ENCODE results near the gene WBP4.
A peak's percentile ranks its signal among the peaks of the same experiment; 100 is the strongest.
"Not testable (repeated sequence)": the region's sequence is repeated elsewhere in the genome, so short reads cannot be mapped to it uniquely, and the experiment has no call there.

Gene WBP4

GRCh38 chr13:41122838-41123237 is 61.5 kb downstream of the WBP4 start:
- Histone ChIP-seq H3K9ac (ENCODE audit: low read length) (no peak overlapping the region), H2BK120ac (ENCODE audit: low read depth, low read length) (no peak overlapping the region), H4K91ac (ENCODE audit: low read length) (no peak overlapping the region), H3K4me3 (ENCODE audit: insufficient read depth in 1 of 2, low read depth in 1 of 2, low read length in 2 of 2) (no peak overlapping the region), H2BK12ac (ENCODE audit: low read length in 2 of 2) (no peak overlapping the region), H3K4me2 (ENCODE audit: low read length, poor library complexity, severe bottlenecking) (no peak overlapping the region), H3K4me1 (ENCODE audit: control insufficient read depth, insufficient read depth, low read depth, low read length) (no peaks in the 10 kb centered on the region), H3K79me1 (replicated peaks; ENCODE audit: low read length, poor library complexity, severe bottlenecking) (peaks cover 6% of the 10 kb centered on the region), H3K36me3 (ENCODE audit: control insufficient read depth in 1 of 2, insufficient read depth in 2 of 2, low read depth in 1 of 2, low read length in 2 of 2) (peaks cover 0 to 4% of the 10 kb centered on the region in 2 experiments), H2BK15ac (ENCODE audit: low read depth, poor library complexity, severe bottlenecking) (no peak overlapping the region), H2AK5ac (ENCODE audit: low read length, severe bottlenecking) (no peak overlapping the region), H3K18ac (ENCODE audit: low read depth in 1 of 2, low read length in 2 of 2) (no peak overlapping the region), H3K23ac (ENCODE audit: low read length in 2 of 2) (no peak overlapping the region), H3K27ac (ENCODE audit: low read length, poor library complexity, severe bottlenecking) (no peak overlapping the region), H2AFZ (ENCODE audit: low read depth, low read length) (no peak overlapping the region), H2BK5ac (ENCODE audit: low read depth, low read length, poor library complexity, severe bottlenecking) (no peak overlapping the region), H3K14ac (ENCODE audit: low read length in 2 of 2) (no peak overlapping the region), H4K8ac (ENCODE audit: low read length) (no peak overlapping the region), H3K27me3 (ENCODE audit: control insufficient read depth in 1 of 2, insufficient read depth in 1 of 2, low read length in 2 of 2) (no peaks in the 10 kb centered on the region), H3K9me3 (ENCODE audit: control insufficient read depth, low read length) (no peaks in the 10 kb centered on the region), H3K4ac (ENCODE audit: low read depth in 1 of 2, low read length in 2 of 2) (no peak overlapping the region)
- no peak for DNase-seq
- WGBS: 100% methylated on average over 1 of the region's 2 CpGs

- no peak overlapping the region for H2AFZ ChIP-seq (ENCODE audit: low read depth, low read length)
- H2BK5ac ChIP-seq (ENCODE audit: low read depth, low read length, poor library complexity, severe bottlenecking): no peak overlapping the region
- no peak overlapping the region for H2BK12ac ChIP-seq (ENCODE audit: low read length in 2 of 2)
- H3K23ac ChIP-seq (ENCODE audit: low read length in 2 of 2): no peak overlapping the region
- H2BK120ac ChIP-seq (ENCODE audit: low read depth, low read length): no peak overlapping the region
- no peaks in the 10 kb centered on the region for H3K9me3 ChIP-seq (ENCODE audit: control insufficient read depth, low read length)
- no peak for DNase-seq
- no peak overlapping the region for H3K4ac ChIP-seq (ENCODE audit: low read depth in 1 of 2, low read length in 2 of 2)
- no peak overlapping the region for H2BK15ac ChIP-seq (ENCODE audit: low read depth, poor library complexity, severe bottlenecking)
- peaks cover 0 to 4% of the 10 kb centered on the region in 2 experiments for H3K36me3 ChIP-seq (ENCODE audit: control insufficient read depth in 1 of 2, insufficient read depth in 2 of 2, low read depth in 1 of 2, low read length in 2 of 2)
- H3K18ac ChIP-seq (ENCODE audit: low read depth in 1 of 2, low read length in 2 of 2): no peak overlapping the region
- H3K79me1 ChIP-seq (replicated peaks; ENCODE audit: low read length, poor library complexity, severe bottlenecking): peaks cover 14% of the 10 kb centered on the region
- H4K8ac ChIP-seq (ENCODE audit: low read length): no peak overlapping the region
- no peak overlapping the region for H4K91ac ChIP-seq (ENCODE audit: low read length)
- no peak overlapping the region for H3K9ac ChIP-seq (ENCODE audit: low read length)
- H3K4me1 ChIP-seq (ENCODE audit: control insufficient read depth, insufficient read depth, low read depth, low read length): peaks cover 11% of the 10 kb centered on the region
- WGBS: 100% methylated on average over 1 of the region's 3 CpGs
- no peak overlapping the region for H2AK5ac ChIP-seq (ENCODE audit: low read length, severe bottlenecking)
- H3K4me2 ChIP-seq (ENCODE audit: low read length, poor library complexity, severe bottlenecking): no peak overlapping the region
- no peaks in the 10 kb centered on the region for H3K27me3 ChIP-seq (ENCODE audit: control insufficient read depth in 1 of 2, insufficient read depth in 1 of 2, low read length in 2 of 2)
- no peak overlapping the region for H3K14ac ChIP-seq (ENCODE audit: low read length in 2 of 2)
- H3K4me3 ChIP-seq (ENCODE audit: insufficient read depth in 1 of 2, low read depth in 1 of 2, low read length in 2 of 2): no peak overlapping the region
- no peak overlapping the region for H3K27ac ChIP-seq (ENCODE audit: low read length, poor library complexity, severe bottlenecking)
These were observed 66.4 kb downstream of the WBP4 start for GRCh38 chr13:41127701-41128100.

- H3K23ac ChIP-seq (ENCODE audit: low read length in 2 of 2): no peak overlapping the region
- H4K91ac ChIP-seq (ENCODE audit: low read length): no peak overlapping the region
- H3K27ac ChIP-seq (ENCODE audit: low read length, poor library complexity, severe bottlenecking): no peak overlapping the region
- H3K18ac ChIP-seq (ENCODE audit: low read depth in 1 of 2, low read length in 2 of 2): no peak overlapping the region
- H3K9ac ChIP-seq (ENCODE audit: low read length): peak overlapping the region; percentile 32
- peak overlapping the region in 1 of 2 experiments; percentile 89 for H3K4me3 ChIP-seq (ENCODE audit: insufficient read depth in 1 of 2, low read depth in 1 of 2, low read length in 2 of 2)
- H2AFZ ChIP-seq (ENCODE audit: low read depth, low read length): no peak overlapping the region
- H2BK15ac ChIP-seq (ENCODE audit: low read depth, poor library complexity, severe bottlenecking): no peak overlapping the region
- no peaks in the 10 kb centered on the region for H3K9me3 ChIP-seq (ENCODE audit: control insufficient read depth, low read length)
- WGBS: 97% methylated on average over 3 of the region's 3 CpGs
- peak overlapping the region; percentile 14 for H3K4me2 ChIP-seq (ENCODE audit: low read length, poor library complexity, severe bottlenecking)
- no peak overlapping the region for H2BK120ac ChIP-seq (ENCODE audit: low read depth, low read length)
- H3K27me3 ChIP-seq (ENCODE audit: control insufficient read depth in 1 of 2, insufficient read depth in 1 of 2, low read length in 2 of 2): no peaks in the 10 kb centered on the region
- no peak overlapping the region for H2BK5ac ChIP-seq (ENCODE audit: low read depth, low read length, poor library complexity, severe bottlenecking)
- peak; percentile 9 for DNase-seq
- H2BK12ac ChIP-seq (ENCODE audit: low read length in 2 of 2): no peak overlapping the region
- H2AK5ac ChIP-seq (ENCODE audit: low read length, severe bottlenecking): no peak overlapping the region
- no peak overlapping the region for H4K8ac ChIP-seq (ENCODE audit: low read length)
- H3K36me3 ChIP-seq (ENCODE audit: control insufficient read depth in 1 of 2, insufficient read depth in 2 of 2, low read depth in 1 of 2, low read length in 2 of 2): peaks cover 0 to 4% of the 10 kb centered on the region in 2 experiments
- H3K14ac ChIP-seq (ENCODE audit: low read length in 2 of 2): no peak overlapping the region
- no peak overlapping the region for H3K4ac ChIP-seq (ENCODE audit: low read depth in 1 of 2, low read length in 2 of 2)
- H3K79me1 ChIP-seq (replicated peaks; ENCODE audit: low read length, poor library complexity, severe bottlenecking): peaks cover 15% of the 10 kb centered on the region
- peaks cover 11% of the 10 kb centered on the region for H3K4me1 ChIP-seq (ENCODE audit: control insufficient read depth, insufficient read depth, low read depth, low read length)
These were observed 69.0 kb downstream of the WBP4 start for GRCh38 chr13:41130356-41130755.

- not testable (repeated sequence) for H3K27me3 ChIP-seq (ENCODE audit: control insufficient read depth in 1 of 2, insufficient read depth in 1 of 2, low read length in 2 of 2); H3K14ac ChIP-seq (ENCODE audit: low read length in 2 of 2); H2AFZ ChIP-seq (ENCODE audit: low read depth, low read length); H4K91ac ChIP-seq (ENCODE audit: low read length); H3K36me3 ChIP-seq (ENCODE audit: control insufficient read depth in 1 of 2, insufficient read depth in 2 of 2, low read depth in 1 of 2, low read length in 2 of 2); H3K27ac ChIP-seq (ENCODE audit: low read length, poor library complexity, severe bottlenecking); H3K23ac ChIP-seq (ENCODE audit: low read length in 2 of 2); H3K4me2 ChIP-seq (ENCODE audit: low read length, poor library complexity, severe bottlenecking); H2BK120ac ChIP-seq (ENCODE audit: low read depth, low read length); H2AK5ac ChIP-seq (ENCODE audit: low read length, severe bottlenecking); DNase-seq; H2BK12ac ChIP-seq (ENCODE audit: low read length in 2 of 2); H4K8ac ChIP-seq (ENCODE audit: low read length); H3K9ac ChIP-seq (ENCODE audit: low read length); H3K18ac ChIP-seq (ENCODE audit: low read depth in 1 of 2, low read length in 2 of 2); H2BK15ac ChIP-seq (ENCODE audit: low read depth, poor library complexity, severe bottlenecking); H2BK5ac ChIP-seq (ENCODE audit: low read depth, low read length, poor library complexity, severe bottlenecking); H3K9me3 ChIP-seq (ENCODE audit: control insufficient read depth, low read length); H3K4ac ChIP-seq (ENCODE audit: low read depth in 1 of 2, low read length in 2 of 2)
- WGBS: 100% methylated on average over 3 of the region's 4 CpGs
- Histone ChIP-seq H3K4me3 (ENCODE audit: insufficient read depth in 1 of 2, low read depth in 1 of 2, low read length in 2 of 2) (peak overlapping the region in 1 of 2 experiments; percentile 89), H3K4me1 (ENCODE audit: control insufficient read depth, insufficient read depth, low read depth, low read length) (peaks cover 11% of the 10 kb centered on the region), H3K79me1 (replicated peaks; ENCODE audit: low read length, poor library complexity, severe bottlenecking) (peaks cover 15% of the 10 kb centered on the region)
These were observed 69.9 kb downstream of the WBP4 start for GRCh38 chr13:41131189-41131588.
